ENCODE data around the gene KRTAP13-2.
A peak's percentile ranks its signal among the peaks of the same experiment; 100 is the strongest.

KRTAP13-2 gene

GRCh38 chr21:30372139-30372770 lies at the start of gene KRTAP13-2:
TSS of gene KRTAP13-2 (minus strand) at chr21:30372271. CDS start at chr21:30372213, 58 bp downstream.
- peaks cover 3% of the 10 kb centered on the region for H3K27me3 ChIP-seq (ENCODE audit: insufficient read depth, poor library complexity, severe bottlenecking)
- no peak within 1 kb of the TSS for H3K4me3 ChIP-seq (ENCODE audit: severe bottlenecking)
- no peak within 1 kb of the TSS for H3K27ac ChIP-seq (ENCODE audit: poor library complexity, severe bottlenecking)
- no peaks in the 10 kb centered on the region for H3K36me3 ChIP-seq (ENCODE audit: low read depth)
- no peak for TF ChIP-seq CTCF (IDR thresholded peaks at IDR 0.05; ENCODE audit: poor library complexity, severe bottlenecking)
- ATAC-seq (ENCODE audit: low read depth) (no peak), DNase-seq (ENCODE audit: low spot score) (no peak)
- H3K9me3 ChIP-seq (ENCODE audit: severe bottlenecking) = no peaks in the 10 kb centered on the region
- H3K4me1 ChIP-seq (ENCODE audit: insufficient read depth, poor library complexity, severe bottlenecking) = no peaks in the 10 kb centered on the region

- ATAC-seq (ENCODE audit: low read depth) (no peak), DNase-seq (ENCODE audit: low spot score) (no peak)
- no peaks in the 10 kb centered on the region for H3K9me3 ChIP-seq (ENCODE audit: severe bottlenecking)
- no peaks in the 10 kb centered on the region for H3K27me3 ChIP-seq (ENCODE audit: insufficient read depth, poor library complexity, severe bottlenecking)
- H3K27ac ChIP-seq (ENCODE audit: poor library complexity, severe bottlenecking) = no peak overlapping the region
- no peak for TF ChIP-seq CTCF (IDR thresholded peaks at IDR 0.05; ENCODE audit: poor library complexity, severe bottlenecking)
- no peak overlapping the region for H3K4me3 ChIP-seq (ENCODE audit: severe bottlenecking)
- no peaks in the 10 kb centered on the region for H3K36me3 ChIP-seq (ENCODE audit: low read depth)
- no peaks in the 10 kb centered on the region for H3K4me1 ChIP-seq (ENCODE audit: insufficient read depth, poor library complexity, severe bottlenecking)
These were observed 43.9 kb upstream of the KRTAP13-2 start for GRCh38 chr21:30415993-30416392.

GRCh38 chr21:30408782-30409494 lies 36.9 kb upstream of the KRTAP13-2 start:
- ATAC-seq (ENCODE audit: low read depth) (peak; percentile 94), DNase-seq (ENCODE audit: low spot score) (peak; percentile 57)
- peaks cover 10% of the 10 kb centered on the region for H3K27me3 ChIP-seq (ENCODE audit: insufficient read depth, poor library complexity, severe bottlenecking)
- TF ChIP-seq CTCF (IDR thresholded peaks at IDR 0.05; ENCODE audit: poor library complexity, severe bottlenecking) = peak; percentile 78
- no peaks in the 10 kb centered on the region for H3K9me3 ChIP-seq (ENCODE audit: severe bottlenecking)
- H3K4me1 ChIP-seq (ENCODE audit: insufficient read depth, poor library complexity, severe bottlenecking) = no peaks in the 10 kb centered on the region
- no peak overlapping the region for H3K27ac ChIP-seq (ENCODE audit: poor library complexity, severe bottlenecking)
- H3K36me3 ChIP-seq (ENCODE audit: low read depth) = no peaks in the 10 kb centered on the region
- no peak overlapping the region for H3K4me3 ChIP-seq (ENCODE audit: severe bottlenecking)

- Histone ChIP-seq H3K27me3 (ENCODE audit: insufficient read depth, poor library complexity, severe bottlenecking) (peaks cover 14% of the 10 kb centered on the region), H3K9me3 (ENCODE audit: severe bottlenecking) (no peaks in the 10 kb centered on the region), H3K4me3 (ENCODE audit: severe bottlenecking) (no peak within 1 kb of the TSS), H3K36me3 (ENCODE audit: low read depth) (no peaks in the 10 kb centered on the region), H3K27ac (ENCODE audit: poor library complexity, severe bottlenecking) (no peak within 1 kb of the TSS), H3K4me1 (ENCODE audit: insufficient read depth, poor library complexity, severe bottlenecking) (no peaks in the 10 kb centered on the region)
- ATAC-seq (ENCODE audit: low read depth) = no peak
- no peak for TF ChIP-seq CTCF (IDR thresholded peaks at IDR 0.05; ENCODE audit: poor library complexity, severe bottlenecking)
- DNase-seq (ENCODE audit: low spot score) = no peak
These were observed 23.7 kb upstream of the KRTAP13-2 start, which contains the start of gene KRTAP13-1 for GRCh38 chr21:30395731-30396130. TSS of gene KRTAP13-1 (plus strand) at chr21:30396031. CDS start at chr21:30396087, 56 bp downstream.
